ENCODE measurements around the gene LRCH3. TPM values are rescaled to one million over a fixed set of nuclear protein-coding genes. Genes with fewer than 3 reads are reported as not detected.

The LRCH3 gene
- total and polyA plus RNA-seq, 2 of the 13 experiments (the other 11 are each of a cell fraction or from before 2014, with no cell fraction given): 25.5 to 103 TPM

DNA sequence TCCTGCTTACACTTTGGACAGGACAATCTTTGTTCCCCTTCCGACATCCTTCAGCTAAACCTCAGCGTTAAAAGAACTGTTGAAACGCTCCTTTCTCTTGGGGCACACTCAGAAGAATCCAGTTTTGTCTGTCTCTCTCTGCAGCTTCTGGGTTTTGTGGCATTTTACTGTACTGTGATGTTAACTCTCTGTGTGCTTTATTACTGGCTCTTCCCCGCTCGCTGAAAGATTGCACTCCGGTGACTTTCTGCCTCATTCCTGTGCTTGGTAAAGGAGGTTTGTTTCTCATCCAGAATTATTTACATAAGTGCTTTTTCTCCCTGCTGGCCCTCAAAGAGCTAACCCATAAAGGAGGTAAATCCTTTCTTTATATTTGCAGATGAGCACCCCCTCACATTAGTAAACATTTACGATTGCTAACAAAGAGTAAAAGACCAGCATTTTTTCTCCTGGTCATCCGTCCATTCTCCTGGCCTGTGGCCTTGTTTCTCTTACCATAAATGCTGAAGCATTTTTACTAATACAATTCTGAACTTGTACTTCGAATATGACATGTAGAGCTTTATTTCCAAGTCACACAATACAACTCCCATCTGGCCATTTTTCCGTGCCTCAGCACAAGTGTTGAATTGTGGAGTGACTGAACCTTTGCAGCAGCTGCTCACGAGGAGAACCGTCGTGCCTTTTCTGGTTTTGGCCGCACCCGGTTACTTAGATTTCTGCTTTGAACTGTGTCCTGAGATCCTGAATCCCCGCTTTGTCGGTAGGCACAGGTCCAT is 89.6 kb downstream of the LRCH3 start (continued):
- TF ChIP-seq ZNF432 (CRISPR knock-in tag; IDR thresholded peaks at IDR 0.05; ENCODE audit: borderline replicate concordance) (no peak), GATA4 (IDR thresholded peaks at IDR 0.05; ENCODE audit: borderline replicate concordance, low read depth) (peak; percentile 57; the same call in 1 of the 2 replicates), SP4 (CRISPR knock-in tag; IDR thresholded peaks at IDR 0.05) (peak; percentile 50; the same call in 1 of the 2 replicates), ZNF703 (CRISPR knock-in tag; IDR thresholded peaks at IDR 0.05; ENCODE audit: borderline replicate concordance) (peak; percentile 80), ZFX (CRISPR knock-in tag; IDR thresholded peaks at IDR 0.05; ENCODE audit: low read depth) (0 out of 2 replicates have a peak, but pooled peaks have one; percentile 25), NR2F6 (IDR thresholded peaks at IDR 0.05) (peak; percentile 83), NR2F6 (CRISPR knock-in tag; IDR thresholded peaks at IDR 0.05) (peak; percentile 72), FOSL1 (CRISPR knock-in tag; IDR thresholded peaks at IDR 0.05; ENCODE audit: borderline replicate concordance) (no peak), GATAD2A (CRISPR knock-in tag; IDR thresholded peaks at IDR 0.05) (peak; percentile 91), HOXD1 (CRISPR knock-in tag; IDR thresholded peaks at IDR 0.05) (peak; percentile 84; the same call in 1 of the 2 replicates), PHF21A (CRISPR knock-in tag; IDR thresholded peaks at IDR 0.05) (peak; percentile 65; the same call in 1 of the 2 replicates), NFKBIZ (CRISPR knock-in tag; IDR thresholded peaks at IDR 0.05) (0 out of 2 replicates have a peak, but pooled peaks have one; percentile 33), ZNF782 (CRISPR knock-in tag; IDR thresholded peaks at IDR 0.05; ENCODE audit: borderline replicate concordance) (no peak)
- TF ChIP-seq, protein P1, sequence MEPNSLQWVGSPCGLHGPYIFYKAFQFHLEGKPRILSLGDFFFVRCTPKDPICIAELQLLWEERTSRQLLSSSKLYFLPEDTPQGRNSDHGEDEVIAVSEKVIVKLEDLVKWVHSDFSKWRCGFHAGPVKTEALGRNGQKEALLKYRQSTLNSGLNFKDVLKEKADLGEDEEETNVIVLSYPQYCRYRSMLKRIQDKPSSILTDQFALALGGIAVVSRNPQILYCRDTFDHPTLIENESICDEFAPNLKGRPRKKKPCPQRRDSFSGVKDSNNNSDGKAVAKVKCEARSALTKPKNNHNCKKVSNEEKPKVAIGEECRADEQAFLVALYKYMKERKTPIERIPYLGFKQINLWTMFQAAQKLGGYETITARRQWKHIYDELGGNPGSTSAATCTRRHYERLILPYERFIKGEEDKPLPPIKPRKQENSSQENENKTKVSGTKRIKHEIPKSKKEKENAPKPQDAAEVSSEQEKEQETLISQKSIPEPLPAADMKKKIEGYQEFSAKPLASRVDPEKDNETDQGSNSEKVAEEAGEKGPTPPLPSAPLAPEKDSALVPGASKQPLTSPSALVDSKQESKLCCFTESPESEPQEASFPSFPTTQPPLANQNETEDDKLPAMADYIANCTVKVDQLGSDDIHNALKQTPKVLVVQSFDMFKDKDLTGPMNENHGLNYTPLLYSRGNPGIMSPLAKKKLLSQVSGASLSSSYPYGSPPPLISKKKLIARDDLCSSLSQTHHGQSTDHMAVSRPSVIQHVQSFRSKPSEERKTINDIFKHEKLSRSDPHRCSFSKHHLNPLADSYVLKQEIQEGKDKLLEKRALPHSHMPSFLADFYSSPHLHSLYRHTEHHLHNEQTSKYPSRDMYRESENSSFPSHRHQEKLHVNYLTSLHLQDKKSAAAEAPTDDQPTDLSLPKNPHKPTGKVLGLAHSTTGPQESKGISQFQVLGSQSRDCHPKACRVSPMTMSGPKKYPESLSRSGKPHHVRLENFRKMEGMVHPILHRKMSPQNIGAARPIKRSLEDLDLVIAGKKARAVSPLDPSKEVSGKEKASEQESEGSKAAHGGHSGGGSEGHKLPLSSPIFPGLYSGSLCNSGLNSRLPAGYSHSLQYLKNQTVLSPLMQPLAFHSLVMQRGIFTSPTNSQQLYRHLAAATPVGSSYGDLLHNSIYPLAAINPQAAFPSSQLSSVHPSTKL (CRISPR knock-in tag; IDR thresholded peaks at IDR 0.05): peak; percentile 96
- TF ChIP-seq, protein P2, sequence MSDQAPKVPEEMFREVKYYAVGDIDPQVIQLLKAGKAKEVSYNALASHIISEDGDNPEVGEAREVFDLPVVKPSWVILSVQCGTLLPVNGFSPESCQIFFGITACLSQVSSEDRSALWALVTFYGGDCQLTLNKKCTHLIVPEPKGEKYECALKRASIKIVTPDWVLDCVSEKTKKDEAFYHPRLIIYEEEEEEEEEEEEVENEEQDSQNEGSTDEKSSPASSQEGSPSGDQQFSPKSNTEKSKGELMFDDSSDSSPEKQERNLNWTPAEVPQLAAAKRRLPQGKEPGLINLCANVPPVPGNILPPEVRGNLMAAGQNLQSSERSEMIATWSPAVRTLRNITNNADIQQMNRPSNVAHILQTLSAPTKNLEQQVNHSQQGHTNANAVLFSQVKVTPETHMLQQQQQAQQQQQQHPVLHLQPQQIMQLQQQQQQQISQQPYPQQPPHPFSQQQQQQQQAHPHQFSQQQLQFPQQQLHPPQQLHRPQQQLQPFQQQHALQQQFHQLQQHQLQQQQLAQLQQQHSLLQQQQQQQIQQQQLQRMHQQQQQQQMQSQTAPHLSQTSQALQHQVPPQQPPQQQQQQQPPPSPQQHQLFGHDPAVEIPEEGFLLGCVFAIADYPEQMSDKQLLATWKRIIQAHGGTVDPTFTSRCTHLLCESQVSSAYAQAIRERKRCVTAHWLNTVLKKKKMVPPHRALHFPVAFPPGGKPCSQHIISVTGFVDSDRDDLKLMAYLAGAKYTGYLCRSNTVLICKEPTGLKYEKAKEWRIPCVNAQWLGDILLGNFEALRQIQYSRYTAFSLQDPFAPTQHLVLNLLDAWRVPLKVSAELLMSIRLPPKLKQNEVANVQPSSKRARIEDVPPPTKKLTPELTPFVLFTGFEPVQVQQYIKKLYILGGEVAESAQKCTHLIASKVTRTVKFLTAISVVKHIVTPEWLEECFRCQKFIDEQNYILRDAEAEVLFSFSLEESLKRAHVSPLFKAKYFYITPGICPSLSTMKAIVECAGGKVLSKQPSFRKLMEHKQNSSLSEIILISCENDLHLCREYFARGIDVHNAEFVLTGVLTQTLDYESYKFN (CRISPR knock-in tag; conservative IDR thresholded peaks at IDR 0.05): peak; percentile 92
- TF ChIP-seq, protein P3, sequence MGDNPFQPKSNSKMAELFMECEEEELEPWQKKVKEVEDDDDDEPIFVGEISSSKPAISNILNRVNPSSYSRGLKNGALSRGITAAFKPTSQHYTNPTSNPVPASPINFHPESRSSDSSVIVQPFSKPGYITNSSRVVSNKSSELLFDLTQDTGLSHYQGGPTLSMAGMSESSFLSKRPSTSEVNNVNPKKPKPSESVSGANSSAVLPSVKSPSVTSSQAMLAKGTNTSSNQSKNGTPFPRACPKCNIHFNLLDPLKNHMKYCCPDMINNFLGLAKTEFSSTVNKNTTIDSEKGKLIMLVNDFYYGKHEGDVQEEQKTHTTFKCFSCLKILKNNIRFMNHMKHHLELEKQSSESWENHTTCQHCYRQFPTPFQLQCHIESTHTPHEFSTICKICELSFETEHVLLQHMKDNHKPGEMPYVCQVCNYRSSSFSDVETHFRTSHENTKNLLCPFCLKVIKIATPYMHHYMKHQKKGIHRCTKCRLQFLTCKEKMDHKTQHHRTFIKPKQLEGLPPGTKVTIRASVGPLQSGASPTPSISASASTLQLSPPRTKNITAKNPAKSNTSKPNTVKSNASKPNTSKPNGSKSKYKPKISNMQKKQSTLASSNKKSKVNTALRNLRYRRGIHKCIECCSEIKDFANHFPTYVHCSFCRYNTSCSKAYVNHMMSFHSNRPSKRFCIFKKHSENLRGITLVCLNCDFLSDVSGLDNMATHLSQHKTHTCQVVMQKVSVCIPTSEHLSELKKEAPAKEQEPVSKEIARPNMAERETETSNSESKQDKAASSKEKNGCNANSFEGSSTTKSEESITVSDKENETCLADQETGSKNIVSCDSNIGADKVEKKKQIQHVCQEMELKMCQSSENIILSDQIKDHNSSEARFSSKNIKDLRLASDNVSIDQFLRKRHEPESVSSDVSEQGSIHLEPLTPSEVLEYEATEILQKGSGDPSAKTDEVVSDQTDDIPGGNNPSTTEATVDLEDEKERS (CRISPR knock-in tag; IDR thresholded peaks at IDR 0.05): 0 out of 2 replicates have a peak, but pooled peaks have one; percentile 59
- TF ChIP-seq, protein P4, sequence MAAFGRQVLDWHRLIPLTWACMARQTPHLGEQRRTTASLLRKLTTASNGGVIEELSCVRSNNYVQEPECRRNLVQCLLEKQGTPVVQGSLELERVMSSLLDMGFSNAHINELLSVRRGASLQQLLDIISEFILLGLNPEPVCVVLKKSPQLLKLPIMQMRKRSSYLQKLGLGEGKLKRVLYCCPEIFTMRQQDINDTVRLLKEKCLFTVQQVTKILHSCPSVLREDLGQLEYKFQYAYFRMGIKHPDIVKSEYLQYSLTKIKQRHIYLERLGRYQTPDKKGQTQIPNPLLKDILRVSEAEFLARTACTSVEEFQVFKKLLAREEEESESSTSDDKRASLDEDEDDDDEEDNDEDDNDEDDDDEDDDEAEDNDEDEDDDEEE (CRISPR knock-in tag; IDR thresholded peaks at IDR 0.05): no peak
